Panc1 (cell line): ENCODE results near the gene NFATC3. TPM values are rescaled to one million over a fixed set of nuclear protein-coding genes. Genes with fewer than 3 reads are reported as not detected.

ENCODE experiments used
- ATAC-seq: fragments of 200-7000 bp; cut with Tn5 transposase; 2 replicates; pipeline ENCODE4 v1.9.1; 2020; ENCODE audit warnings: mild to moderate bottlenecking, moderate library complexity
- BruUV-seq: library from RNA; stranded (reverse); fragments of 400-500 nt; replicated peaks from 2 replicates; lab custom pipeline; 2021; lab: Mats Ljungman, UMichigan
- CTCF ChIA-PET: fragments of 300-600 bp; sonication (Branson Sonifier 250); formaldehyde crosslinking; loops from one replicate; lab custom pipeline; 2022; ENCODE audit warnings: antibody characterized with exemption; lab: Charles Lee
- POLR2A ChIA-PET: fragments of 300-600 bp; sonication (Branson Sonifier 250); formaldehyde crosslinking; loops from one replicate; lab custom pipeline; 2022; ENCODE audit warnings: antibody characterized with exemption; lab: Charles Lee
- DNase-seq: peaks from one replicate; pipeline ENCODE4 v3.0.0-alpha.2; 2010; ENCODE audit warnings: low read depth, low spot score
- H3K27ac ChIP-seq: 2 replicates; pipeline ENCODE4 v1.5.1; 2011; ENCODE audit warnings: mild to moderate bottlenecking, low read length, inconsistent platforms
- H3K27me3 ChIP-seq: fragments of 200-500 bp; sonication (Bioruptor generic); 2 replicates; pipeline ENCODE4 v1.6.0; 2014; ENCODE audit warnings: low read length, inconsistent platforms; ENCODE audit not compliant: control insufficient read depth, insufficient read depth
- H3K36me3 ChIP-seq: fragments of 200-500 bp; sonication (Bioruptor generic); 2 replicates; pipeline ENCODE4 v1.5.1; 2014; ENCODE audit warnings: inconsistent platforms, mild to moderate bottlenecking, low read length, moderate library complexity; ENCODE audit not compliant: control insufficient read depth, insufficient read depth
- H3K4me1 ChIP-seq: 2 replicates; pipeline ENCODE4 v1.5.1; 2011; ENCODE audit warnings: inconsistent platforms, mild to moderate bottlenecking, low read length, moderate library complexity; ENCODE audit not compliant: control insufficient read depth, insufficient read depth
- H3K4me3 ChIP-seq, 2 experiments: 2 replicates each; pipeline ENCODE4 v1.5.1; 2011 to 2012; ENCODE audit warnings: low read depth in 2 of 2, low read length in 2 of 2, mild to moderate bottlenecking in 2 of 2, inconsistent platforms in 1 of 2, moderate library complexity in 1 of 2
- H3K9me3 ChIP-seq: fragments of 200-500 bp; sonication (Bioruptor generic); 2 replicates; pipeline ENCODE4 v1.5.1; 2014; ENCODE audit warnings: low read depth, mild to moderate bottlenecking, inconsistent platforms, low read length, moderate library complexity; ENCODE audit not compliant: control insufficient read depth, insufficient read depth
- CTCF ChIP-seq: fragments of 450-650 bp; IDR thresholded peaks from 2 replicates; pipeline ENCODE4 v1.5.1; 2017; ENCODE audit warnings: mild to moderate bottlenecking
- POLR2AphosphoS5 ChIP-seq: IDR thresholded peaks from 2 replicates; pipeline ENCODE4 v1.6.1; 2012; ENCODE audit warnings: mild to moderate bottlenecking, low read depth, low read length, moderate library complexity
- REST ChIP-seq, 2 experiments: IDR thresholded peaks; 2 replicates each; pipeline ENCODE4 v1.6.1; 2011 to 2012; ENCODE audit warnings: low read depth in 2 of 2, control low read depth in 1 of 2, low read length in 1 of 2, mild to moderate bottlenecking in 1 of 2, moderate library complexity in 1 of 2; ENCODE audit not compliant: insufficient read depth in 1 of 2
- SIN3A ChIP-seq: IDR thresholded peaks from 2 replicates; pipeline ENCODE4 v1.6.1; 2012; ENCODE audit warnings: low read depth, mild to moderate bottlenecking, low read length, moderate library complexity, borderline replicate concordance; ENCODE audit not compliant: insufficient read depth
- TCF7L2 ChIP-seq: IDR thresholded peaks from 2 replicates; pipeline ENCODE4 v1.6.1; 2011; ENCODE audit warnings: mild to moderate bottlenecking, low read depth, low read length, inconsistent platforms
- in situ Hi-C: cut with HindIII; loops from 2 replicates; pipeline ENCODE4 v1.10.0; 2016; ENCODE audit warnings: low sequenced_read_pairs, low pct_unique_long_range_greater_than_20kb
- intact Hi-C: fragments of 100-400 bp; cut with micrococcal nuclease; formaldehyde crosslinking; loops from one replicate; pipeline ENCODE4 v1.10.0; 2022; ENCODE audit not compliant: unreplicated experiment
- total RNA-seq: library from RNA; stranded (reverse); gene quantifications from one replicate; pipeline ENCODE4 v1.2.1, GENCODE V29; 2021; ENCODE audit not compliant: unreplicated experiment

NFATC3 gene
- total RNA-seq, 1 experiment from 2014 or later, result 24.8 TPM

DNA sequence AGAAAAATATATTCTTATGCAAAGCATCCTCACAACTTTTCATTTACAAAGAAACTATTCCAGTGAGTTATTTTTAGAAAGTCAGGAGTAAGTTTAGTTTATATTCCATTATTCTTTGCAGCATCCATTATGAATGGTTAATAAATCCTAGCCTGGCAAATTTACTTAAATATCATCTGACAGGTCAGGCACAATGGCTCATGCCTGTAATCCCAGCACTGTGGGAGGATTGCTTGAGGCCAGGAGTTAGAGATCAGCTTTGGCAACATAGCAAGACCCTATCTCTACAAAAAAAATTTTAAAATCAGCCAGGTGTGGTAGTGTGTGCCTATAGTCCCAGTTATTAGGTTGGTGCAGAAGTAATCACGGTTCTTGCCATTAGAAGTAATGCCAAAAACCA is 137.9 kb downstream of the NFATC3 start:
- ATAC-seq, result no peak
- H3K4me1 ChIP-seq, result peaks cover 11% of the 10 kb centered on the region
- CTCF ChIA-PET, result no interaction called here
- no peak for DNase-seq
- intact Hi-C loops (no loop called here), in situ Hi-C loops (no loop called here)
- H3K27ac ChIP-seq, result no peak overlapping the region
- H3K36me3 ChIP-seq, result no peaks in the 10 kb centered on the region
- TF ChIP-seq SIN3A (no peak), TCF7L2 (no peak), POLR2AphosphoS5 (no peak), REST (IDR thresholded peaks at IDR 0.05; ENCODE audit: insufficient read depth in 1 of 2, low read depth in 2 of 2, low read length in 1 of 2) (no peak), CTCF (no peak)
- BruUV-seq, result no TSS peak
- H3K9me3 ChIP-seq, result no peaks in the 10 kb centered on the region
- POLR2A ChIA-PET, result no interaction called here
- no peaks in the 10 kb centered on the region for H3K27me3 ChIP-seq
- H3K4me3 ChIP-seq, result no peak overlapping the region

- TF ChIP-seq CTCF, result no peak
- Histone ChIP-seq H3K4me1 (peaks cover 11% of the 10 kb centered on the region), H3K36me3 (no peaks in the 10 kb centered on the region), H3K27me3 (no peaks in the 10 kb centered on the region), H3K27ac (no peak overlapping the region), H3K4me3 (no peak overlapping the region), H3K9me3 (no peaks in the 10 kb centered on the region)
- DNase-seq, result no peak
- in situ Hi-C loops (no loop called here), intact Hi-C loops (loop anchor here (5.0 kb wide), 1 partner anchor 139 kb away; the partner anchor contains the start of gene NFATC3)
- CTCF ChIA-PET, result no interaction called here
- BruUV-seq, result no TSS peak
- POLR2A ChIA-PET, result no interaction called here
- ATAC-seq, result no peak
Observed at GRCh38 chr16:68226116-68226515, 140.9 kb downstream of the NFATC3 start.
